OCI-LY1 (cell line): ENCODE results near the gene TNRC6C.

ENCODE experiments used
- H2AFZ ChIP-seq: fragments of 200-600 bp; sonication (generic), shearing (Covaris generic); 2 replicates; pipeline ENCODE4 v1.6.0; 2014; ENCODE audit warnings: antibody characterized with exemption, mild to moderate bottlenecking, low read length
- H3F3A ChIP-seq: fragments of 200-600 bp; sonication (generic), shearing (Covaris generic); 2 replicates; pipeline ENCODE4 v1.6.0; 2014; ENCODE audit warnings: mild to moderate bottlenecking, antibody characterized with exemption, low read length, moderate library complexity; ENCODE audit not compliant: insufficient read depth
- H3K27ac ChIP-seq: fragments of 200-600 bp; sonication (generic); 2 replicates; pipeline ENCODE4 v1.5.1; 2014; ENCODE audit warnings: low read length, mixed run types, mild to moderate bottlenecking, low read depth; ENCODE audit not compliant: poor library complexity, severe bottlenecking
- H3K27me3 ChIP-seq: fragments of 200-600 bp; sonication (generic); 2 replicates; pipeline ENCODE4 v1.6.0; 2014; ENCODE audit warnings: antibody characterized with exemption, mild to moderate bottlenecking, low read length, moderate library complexity; ENCODE audit not compliant: insufficient read depth
- H3K36me3 ChIP-seq: fragments of 200-600 bp; sonication (generic); 2 replicates; pipeline ENCODE4 v1.6.1; 2014; ENCODE audit warnings: mild to moderate bottlenecking, antibody characterized with exemption, low read length, moderate library complexity, mixed read lengths; ENCODE audit not compliant: insufficient read depth
- H3K4me1 ChIP-seq: fragments of 200-600 bp; sonication (generic); 2 replicates; pipeline ENCODE4 v1.5.1; 2014; ENCODE audit warnings: mild to moderate bottlenecking, low read length, moderate library complexity; ENCODE audit not compliant: insufficient read depth, severe bottlenecking
- H3K4me2 ChIP-seq: fragments of 200-600 bp; sonication (generic), shearing (Covaris generic); 2 replicates; pipeline ENCODE4 v1.6.1; 2014; ENCODE audit warnings: low read length
- H3K4me3 ChIP-seq: fragments of 200-600 bp; sonication (generic); 2 replicates; pipeline ENCODE4 v1.5.1; 2014; ENCODE audit warnings: low read length, low read depth, mild to moderate bottlenecking, mixed read lengths; ENCODE audit not compliant: poor library complexity, severe bottlenecking
- H3K79me2 ChIP-seq: fragments of 200-600 bp; shearing (Covaris generic); 2 replicates; pipeline ENCODE4 v1.6.1; 2016; ENCODE audit warnings: mixed run types, low read length, mixed read lengths; ENCODE audit not compliant: insufficient read depth
- H3K9ac ChIP-seq: fragments of 200-600 bp; sonication (generic), shearing (Covaris generic); 2 replicates; pipeline ENCODE4 v1.6.1; 2014; ENCODE audit warnings: mild to moderate bottlenecking, low read length, mixed read lengths
- H3K9me2 ChIP-seq: fragments of 200-600 bp; sonication (generic), shearing (Covaris generic); 2 replicates; pipeline ENCODE4 v1.6.1; 2014; ENCODE audit warnings: low read depth, mild to moderate bottlenecking, low read length, mixed read lengths
- H3K9me3 ChIP-seq: fragments of 200-600 bp; shearing (Covaris generic); 2 replicates; pipeline ENCODE4 v1.6.1; 2014; ENCODE audit warnings: low read length, mixed read lengths
- H4K20me1 ChIP-seq: fragments of 200-600 bp; sonication (generic), shearing (Covaris generic); 2 replicates; pipeline ENCODE4 v1.6.0; 2016; ENCODE audit warnings: mild to moderate bottlenecking, low read length; ENCODE audit not compliant: insufficient read depth
- EZH2 ChIP-seq: fragments of 200-600 bp; sonication (generic), shearing (Covaris generic); IDR thresholded peaks from 2 replicates; pipeline ENCODE4 v1.8.0; 2017; ENCODE audit warnings: borderline replicate concordance, mixed run types, mild to moderate bottlenecking, antibody characterized with exemption, low read length, moderate library complexity, mixed read lengths
- TF ChIP-seq, protein P1 (sequence below): fragments of 200-600 bp; sonication (generic), shearing (Covaris generic); IDR thresholded peaks from 2 replicates; pipeline ENCODE4 v1.5.1; 2017; ENCODE audit warnings: mild to moderate bottlenecking, antibody characterized with exemption, low read length, moderate library complexity, mixed read lengths

Gene TNRC6C

DNA sequence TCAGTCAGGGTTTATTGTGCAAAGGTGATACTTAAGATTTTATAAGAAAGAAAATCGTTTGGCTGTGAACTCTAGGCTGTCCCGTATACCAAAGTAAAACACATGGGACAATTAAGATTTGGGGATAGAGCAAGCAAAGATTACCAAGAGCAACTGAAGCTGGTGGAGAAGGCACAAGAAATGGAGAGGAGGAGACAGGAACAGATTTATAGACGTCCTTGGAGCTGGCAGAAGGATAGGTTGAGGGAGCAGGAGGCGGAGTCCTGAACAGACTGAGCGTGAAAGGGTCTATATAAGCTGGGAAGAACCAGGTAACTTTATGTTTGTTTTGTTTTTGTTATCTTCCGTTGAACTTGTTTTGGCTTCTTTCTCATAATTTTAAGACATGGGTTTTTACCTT is 3.8 kb downstream of the TNRC6C start:
- no peak overlapping the region for H3K9ac ChIP-seq
- no peak overlapping the region for H3K4me2 ChIP-seq
- H3K4me1 ChIP-seq: peaks cover 18% of the 10 kb centered on the region
- no peaks in the 10 kb centered on the region for H3K9me2 ChIP-seq
- 0 out of 2 replicates have a peak, but pooled peaks cover 3% of the 10 kb centered on the region for H3K9me3 ChIP-seq
- H3F3A ChIP-seq: no peaks in the 10 kb centered on the region
- no peak overlapping the region for H3K4me3 ChIP-seq
- H3K27ac ChIP-seq: no peak overlapping the region
- H2AFZ ChIP-seq: no peak overlapping the region
- no peaks in the 10 kb centered on the region for H3K79me2 ChIP-seq
- peaks cover 18% of the 10 kb centered on the region; the same call in 1 of the 2 replicates for H3K36me3 ChIP-seq
- 0 out of 2 replicates have a peak, but pooled peaks cover 3% of the 10 kb centered on the region for H4K20me1 ChIP-seq
- peaks cover 17% of the 10 kb centered on the region; the same call in 1 of the 2 replicates for H3K27me3 ChIP-seq
- TF ChIP-seq, protein P1, sequence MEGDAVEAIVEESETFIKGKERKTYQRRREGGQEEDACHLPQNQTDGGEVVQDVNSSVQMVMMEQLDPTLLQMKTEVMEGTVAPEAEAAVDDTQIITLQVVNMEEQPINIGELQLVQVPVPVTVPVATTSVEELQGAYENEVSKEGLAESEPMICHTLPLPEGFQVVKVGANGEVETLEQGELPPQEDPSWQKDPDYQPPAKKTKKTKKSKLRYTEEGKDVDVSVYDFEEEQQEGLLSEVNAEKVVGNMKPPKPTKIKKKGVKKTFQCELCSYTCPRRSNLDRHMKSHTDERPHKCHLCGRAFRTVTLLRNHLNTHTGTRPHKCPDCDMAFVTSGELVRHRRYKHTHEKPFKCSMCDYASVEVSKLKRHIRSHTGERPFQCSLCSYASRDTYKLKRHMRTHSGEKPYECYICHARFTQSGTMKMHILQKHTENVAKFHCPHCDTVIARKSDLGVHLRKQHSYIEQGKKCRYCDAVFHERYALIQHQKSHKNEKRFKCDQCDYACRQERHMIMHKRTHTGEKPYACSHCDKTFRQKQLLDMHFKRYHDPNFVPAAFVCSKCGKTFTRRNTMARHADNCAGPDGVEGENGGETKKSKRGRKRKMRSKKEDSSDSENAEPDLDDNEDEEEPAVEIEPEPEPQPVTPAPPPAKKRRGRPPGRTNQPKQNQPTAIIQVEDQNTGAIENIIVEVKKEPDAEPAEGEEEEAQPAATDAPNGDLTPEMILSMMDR: no peak
- TF ChIP-seq EZH2: no peak

DNA sequence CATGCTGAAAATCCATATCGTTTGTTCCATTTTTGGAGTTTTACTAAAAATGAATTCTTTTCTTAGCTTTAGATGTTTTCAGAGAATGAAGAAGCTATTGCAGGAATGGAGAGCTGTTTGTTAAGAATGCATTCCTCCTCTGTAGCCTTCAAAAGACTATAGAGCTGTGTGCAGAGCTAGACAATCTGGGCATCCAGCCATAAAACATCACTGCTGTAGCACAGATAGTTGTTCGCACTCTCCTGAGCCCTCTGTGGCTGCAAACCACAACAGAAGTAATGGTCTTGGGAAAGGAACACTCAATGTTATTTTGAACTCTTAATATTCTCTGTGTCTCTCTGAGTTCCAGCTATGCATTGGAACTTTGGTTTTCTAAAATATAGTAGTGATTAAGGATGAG is 4.9 kb downstream of the TNRC6C start:
- TF ChIP-seq EZH2: no peak
- TF ChIP-seq, protein P1: no peak
- peaks cover 18% of the 10 kb centered on the region; the same call in 1 of the 2 replicates for H3K36me3 ChIP-seq
- peaks cover 12% of the 10 kb centered on the region for H3K4me1 ChIP-seq
- 0 out of 2 replicates have a peak, but pooled peaks cover 3% of the 10 kb centered on the region for H4K20me1 ChIP-seq
- H3K9me2 ChIP-seq: no peaks in the 10 kb centered on the region
- H2AFZ ChIP-seq: no peak overlapping the region
- H3K27me3 ChIP-seq: peaks cover 17% of the 10 kb centered on the region; the same call in 1 of the 2 replicates
- H3K4me2 ChIP-seq: no peak overlapping the region
- no peak overlapping the region for H3K4me3 ChIP-seq
- H3K9me3 ChIP-seq: 0 out of 2 replicates have a peak, but pooled peaks cover 3% of the 10 kb centered on the region
- no peaks in the 10 kb centered on the region for H3F3A ChIP-seq
- H3K79me2 ChIP-seq: no peaks in the 10 kb centered on the region
- H3K9ac ChIP-seq: no peak overlapping the region
- H3K27ac ChIP-seq: no peak overlapping the region

GRCh38 chr17:77965352-77965751 is 6.8 kb downstream of the TNRC6C start:
- no peaks in the 10 kb centered on the region for H3K79me2 ChIP-seq
- TF ChIP-seq, protein P1: no peak
- no peak for TF ChIP-seq EZH2
- H3K9ac ChIP-seq: no peak overlapping the region
- H3K27me3 ChIP-seq: peaks cover 6% of the 10 kb centered on the region; the same call in 1 of the 2 replicates
- 0 out of 2 replicates have a peak, but pooled peaks cover 3% of the 10 kb centered on the region for H4K20me1 ChIP-seq
- peaks cover 11% of the 10 kb centered on the region; the same call in 1 of the 2 replicates for H3K36me3 ChIP-seq
- no peak overlapping the region for H3K4me3 ChIP-seq
- H3K9me3 ChIP-seq: no peaks in the 10 kb centered on the region
- H2AFZ ChIP-seq: no peak overlapping the region
- peaks cover under 1% of the 10 kb centered on the region for H3K4me1 ChIP-seq
- no peaks in the 10 kb centered on the region for H3K9me2 ChIP-seq
- H3F3A ChIP-seq: no peaks in the 10 kb centered on the region
- no peak overlapping the region for H3K4me2 ChIP-seq
- H3K27ac ChIP-seq: no peak overlapping the region
